Activated CD4-positive, alpha-beta T cell treated with anti-CD3 and anti-CD28 coated beads for 36 hours (primary cell): Measurements from ENCODE around the gene OMP. TPM values are rescaled to one million over a fixed set of nuclear protein-coding genes. Genes with fewer than 3 reads are reported as not detected.

ENCODE experiments used
- ATAC-seq: fragments of 200-7000 bp; cut with Tn5 transposase; one replicate; pipeline ENCODE4 v1.10.0; 2021; ENCODE audit warnings: mild to moderate bottlenecking, moderate library complexity
- CTCF ChIA-PET: fragments of 350-600 bp; sonication (Branson Sonifier 250); formaldehyde crosslinking; loops from one replicate; lab custom pipeline; 2021; ENCODE audit warnings: antibody characterized with exemption; lab: Charles Lee
- POLR2A ChIA-PET: fragments of 350-600 bp; sonication (Branson Sonifier 250); formaldehyde crosslinking; loops from one replicate; lab custom pipeline; 2021; ENCODE audit warnings: antibody characterized with exemption, inconsistent platforms; lab: Charles Lee
- DNase-seq: peaks from one replicate; pipeline ENCODE4 v3.0.0-alpha.2; 2020
- H3K27ac Mint-ChIP-seq: one replicate; pipeline ENCODE4 v1.8.0; 2021; ENCODE audit warnings: mixed read lengths
- H3K27me3 Mint-ChIP-seq: one replicate; pipeline ENCODE4 v1.8.0; 2021; ENCODE audit warnings: mixed read lengths
- H3K36me3 Mint-ChIP-seq: one replicate; pipeline ENCODE4 v1.8.0; 2021; ENCODE audit warnings: low read depth, mixed read lengths
- H3K4me1 Mint-ChIP-seq: one replicate; pipeline ENCODE4 v1.8.0; 2021; ENCODE audit warnings: mixed read lengths
- H3K4me3 Mint-ChIP-seq: one replicate; pipeline ENCODE4 v1.8.0; 2021; ENCODE audit warnings: mild to moderate bottlenecking, moderate library complexity, mixed read lengths
- H3K9me3 Mint-ChIP-seq: one replicate; pipeline ENCODE4 v1.8.0; 2021; ENCODE audit warnings: low read depth, mixed read lengths
- intact Hi-C, 2 experiments: fragments of 100-400 bp; cut with DNase I in 1 of 2; cut with micrococcal nuclease in 1 of 2; formaldehyde crosslinking; loops; one replicate each; pipeline versions ENCODE4 v1.14.2 to v1.15.1; 2022 to 2024; cut with DNase I, micrococcal nuclease
- total RNA-seq, 2 experiments: library from RNA; stranded (reverse); gene quantifications; one replicate each; pipeline ENCODE4 v1.2.3, GENCODE V29; 2021

The OMP gene
- total RNA-seq, 2 experiments from 2014 or later = not detected

- no peaks in the 10 kb centered on the region for H3K9me3 Mint-ChIP-seq
- intact Hi-C loops = no loop called here
- H3K36me3 Mint-ChIP-seq = no peaks in the 10 kb centered on the region
- H3K4me3 Mint-ChIP-seq = no peak overlapping the region
- no peak for DNase-seq
- POLR2A ChIA-PET = no interaction called here
- H3K27ac Mint-ChIP-seq = no peak overlapping the region
- no peaks in the 10 kb centered on the region for H3K27me3 Mint-ChIP-seq
- no peak for ATAC-seq
- H3K4me1 Mint-ChIP-seq = no peaks in the 10 kb centered on the region
- CTCF ChIA-PET = interaction anchor here (0.7 kb wide), 1 partner anchor 28 kb away, joined by 3 read pairs; no protein-coding TSS in a partner anchor
Observed at GRCh38 chr11:77118971-77119370, 16.3 kb downstream of the OMP start.

GRCh38 chr11:77119531-77119936 is 16.9 kb downstream of the OMP start:
- CTCF ChIA-PET = interaction anchor here (0.7 kb wide), 1 partner anchor 29 kb away, joined by 3 read pairs; no protein-coding TSS in a partner anchor

GRCh38 chr11:77120571-77120970 is 17.9 kb downstream of the OMP start:
- ATAC-seq (no peak), DNase-seq (no peak)
- intact Hi-C loops = no loop called here
- no peaks in the 10 kb centered on the region for H3K9me3 Mint-ChIP-seq
- H3K27ac Mint-ChIP-seq = no peak overlapping the region
- H3K27me3 Mint-ChIP-seq = no peaks in the 10 kb centered on the region
- H3K36me3 Mint-ChIP-seq = no peaks in the 10 kb centered on the region
- ChIA-PET CTCF (no interaction called here), POLR2A (no interaction called here)
- H3K4me3 Mint-ChIP-seq = no peak overlapping the region
- H3K4me1 Mint-ChIP-seq = no peaks in the 10 kb centered on the region

More at GRCh38 chr11:77119531-77119936, 16.9 kb downstream of the OMP start:
- POLR2A ChIA-PET = no interaction called here
- H3K27me3 Mint-ChIP-seq = no peaks in the 10 kb centered on the region
- H3K4me3 Mint-ChIP-seq = no peak overlapping the region
- intact Hi-C loops = no loop called here
- no peaks in the 10 kb centered on the region for H3K4me1 Mint-ChIP-seq
- H3K27ac Mint-ChIP-seq = no peak overlapping the region
- DNase-seq = no peak
- no peak for ATAC-seq
- H3K36me3 Mint-ChIP-seq = no peaks in the 10 kb centered on the region
- no peaks in the 10 kb centered on the region for H3K9me3 Mint-ChIP-seq

GRCh38 chr11:77121096-77121640 is 18.5 kb downstream of the OMP start:
- no peak overlapping the region for H3K4me3 Mint-ChIP-seq
- POLR2A ChIA-PET = interaction anchor here (0.6 kb wide), 1 partner anchor 74 kb away, joined by 3 read pairs; no protein-coding TSS in a partner anchor
- no peaks in the 10 kb centered on the region for H3K36me3 Mint-ChIP-seq
- intact Hi-C loops = no loop called here
- no peak overlapping the region for H3K27ac Mint-ChIP-seq
- CTCF ChIA-PET = interaction anchor here (0.5 kb wide), 1 partner anchor 1226 kb away, joined by 3 read pairs; no protein-coding TSS in a partner anchor
- H3K9me3 Mint-ChIP-seq = no peaks in the 10 kb centered on the region
- no peak for ATAC-seq
- no peaks in the 10 kb centered on the region for H3K4me1 Mint-ChIP-seq
- no peak for DNase-seq
- H3K27me3 Mint-ChIP-seq = no peaks in the 10 kb centered on the region

- Mint-ChIP-seq H3K9me3 (no peaks in the 10 kb centered on the region), H3K4me1 (no peaks in the 10 kb centered on the region), H3K4me3 (no peak overlapping the region), H3K27me3 (no peaks in the 10 kb centered on the region), H3K36me3 (no peaks in the 10 kb centered on the region), H3K27ac (no peak overlapping the region)
- intact Hi-C loops = no loop called here
- no peak for DNase-seq
- no peak for ATAC-seq
- ChIA-PET POLR2A (interaction anchor here (0.6 kb wide), 1 partner anchor 75 kb away, joined by 3 read pairs; no protein-coding TSS in a partner anchor), CTCF (interaction anchor here (0.6 to 0.8 kb wide), 3 partner anchors 19 to 204 kb away, joined by 3 to 4 read pairs (median 3); no protein-coding TSS in a partner anchor)
Observed at GRCh38 chr11:77121876-77122575, 19.4 kb downstream of the OMP start.

GRCh38 chr11:77122576-77123212 is 20.1 kb downstream of the OMP start:
- H3K36me3 Mint-ChIP-seq = no peaks in the 10 kb centered on the region
- peaks cover 4% of the 10 kb centered on the region for H3K4me1 Mint-ChIP-seq
- CTCF ChIA-PET = interaction anchor here (0.6 to 0.8 kb wide), 3 partner anchors 19 to 1677 kb away, joined by 3 to 4 read pairs (median 3); no protein-coding TSS in a partner anchor
- H3K9me3 Mint-ChIP-seq = no peaks in the 10 kb centered on the region
- peaks cover 3% of the 10 kb centered on the region for H3K27me3 Mint-ChIP-seq
- no peak for DNase-seq
- POLR2A ChIA-PET = no interaction called here
- ATAC-seq = no peak
- no peak overlapping the region for H3K27ac Mint-ChIP-seq
- intact Hi-C loops = no loop called here
- H3K4me3 Mint-ChIP-seq = no peak overlapping the region

GRCh38 chr11:77123591-77123990 is 21.0 kb downstream of the OMP start:
- Mint-ChIP-seq H3K36me3 (no peaks in the 10 kb centered on the region), H3K4me1 (peaks cover 5% of the 10 kb centered on the region), H3K9me3 (no peaks in the 10 kb centered on the region), H3K4me3 (no peak overlapping the region), H3K27me3 (peaks cover 3% of the 10 kb centered on the region), H3K27ac (no peak overlapping the region)
- DNase-seq = no peak
- ChIA-PET CTCF (interaction anchor here (0.6 to 0.7 kb wide), 2 partner anchors 124 to 1678 kb away, joined by 3 read pairs; no protein-coding TSS in a partner anchor), POLR2A (no interaction called here)
- intact Hi-C loops = no loop called here
- ATAC-seq = no peak

GRCh38 chr11:77124041-77124440 is 21.4 kb downstream of the OMP start:
- peaks cover 3% of the 10 kb centered on the region for H3K27me3 Mint-ChIP-seq
- H3K4me1 Mint-ChIP-seq = peaks cover 5% of the 10 kb centered on the region
- intact Hi-C loops = no loop called here
- DNase-seq (no peak), ATAC-seq (no peak)
- ChIA-PET POLR2A (no interaction called here), CTCF (interaction anchor here (0.7 to 1.1 kb wide), 2 partner anchors 64 to 124 kb away, joined by 3 read pairs; no protein-coding TSS in a partner anchor)
- H3K9me3 Mint-ChIP-seq = no peaks in the 10 kb centered on the region
- H3K27ac Mint-ChIP-seq = no peak overlapping the region
- H3K36me3 Mint-ChIP-seq = no peaks in the 10 kb centered on the region
- no peak overlapping the region for H3K4me3 Mint-ChIP-seq

- no peaks in the 10 kb centered on the region for H3K36me3 Mint-ChIP-seq
- H3K27ac Mint-ChIP-seq = no peak overlapping the region
- DNase-seq (no peak), ATAC-seq (no peak)
- CTCF ChIA-PET = interaction anchor here (1.1 kb wide), 1 partner anchor 63 kb away, joined by 3 read pairs; no protein-coding TSS in a partner anchor
- no peaks in the 10 kb centered on the region for H3K9me3 Mint-ChIP-seq
- POLR2A ChIA-PET = no interaction called here
- H3K4me1 Mint-ChIP-seq = peaks cover 5% of the 10 kb centered on the region
- intact Hi-C loops = no loop called here
- peaks cover 3% of the 10 kb centered on the region for H3K27me3 Mint-ChIP-seq
- no peak overlapping the region for H3K4me3 Mint-ChIP-seq
Observed at GRCh38 chr11:77124488-77124887, 21.8 kb downstream of the OMP start.

- peaks cover 3% of the 10 kb centered on the region for H3K27me3 Mint-ChIP-seq
- CTCF ChIA-PET = interaction anchor here (1.1 kb wide), 1 partner anchor 63 kb away, joined by 3 read pairs; no protein-coding TSS in a partner anchor
- no peak overlapping the region for H3K4me3 Mint-ChIP-seq
- ATAC-seq (no peak), DNase-seq (no peak)
- H3K9me3 Mint-ChIP-seq = no peaks in the 10 kb centered on the region
- peaks cover 5% of the 10 kb centered on the region for H3K4me1 Mint-ChIP-seq
- no peaks in the 10 kb centered on the region for H3K36me3 Mint-ChIP-seq
- no peak overlapping the region for H3K27ac Mint-ChIP-seq
- intact Hi-C loops = no loop called here
- POLR2A ChIA-PET = no interaction called here
Observed at GRCh38 chr11:77125191-77125590, 22.6 kb downstream of the OMP start.

GRCh38 chr11:77125695-77126094 is 23.1 kb downstream of the OMP start:
- Mint-ChIP-seq H3K36me3 (no peaks in the 10 kb centered on the region), H3K4me1 (peaks cover 5% of the 10 kb centered on the region), H3K27me3 (peaks cover 3% of the 10 kb centered on the region), H3K9me3 (no peaks in the 10 kb centered on the region), H3K4me3 (no peak overlapping the region), H3K27ac (no peak overlapping the region)
- ChIA-PET CTCF (interaction anchor here (0.5 to 3.6 kb wide), 2 partner anchors 63 to 206 kb away, joined by 3 to 79 read pairs; no protein-coding TSS in a partner anchor), POLR2A (no interaction called here)
- DNase-seq = no peak
- intact Hi-C loops = no loop called here
- ATAC-seq = no peak
